HEK293T (cell line): ENCODE measurements around the gene PLEKHA5.

Experiments used
- CTCF ChIA-PET: fragments of 350-600 bp; formaldehyde crosslinking; extraction: SDS; loops from one replicate; lab custom pipeline; 2021; ENCODE audit warnings: antibody characterized with exemption, inconsistent platforms; lab: Yijun Ruan, JAX
- POLR2A ChIA-PET: fragments of 350-600 bp; formaldehyde crosslinking; extraction: SDS; loops from one replicate; lab custom pipeline; 2020; ENCODE audit warnings: antibody characterized with exemption, inconsistent platforms; lab: Yijun Ruan, JAX
- DNase-seq: peaks from one replicate; pipeline ENCODE4 v3.0.0; 2012; ENCODE audit warnings: mixed read lengths; ENCODE audit errors: extremely low spot score
- ARNT ChIP-seq: fragments of 450-650 bp; IDR thresholded peaks from 2 replicates; pipeline ENCODE4 v1.6.1; 2017; ENCODE audit warnings: mild to moderate bottlenecking
- BHLHE40 ChIP-seq: fragments of 450-650 bp; IDR thresholded peaks from 2 replicates; pipeline ENCODE4 v1.6.1; 2016; ENCODE audit warnings: mild to moderate bottlenecking, moderate library complexity, borderline replicate concordance
- CTBP1 ChIP-seq: fragments of 450-650 bp; IDR thresholded peaks from 2 replicates; pipeline ENCODE4 v1.6.1; 2016; ENCODE audit warnings: borderline replicate concordance
- ELF4 ChIP-seq: fragments of 450-650 bp; IDR thresholded peaks from 2 replicates; pipeline ENCODE4 v1.6.1; 2017; ENCODE audit warnings: antibody characterized with exemption
- FOXA1 ChIP-seq: fragments of 450-650 bp; IDR thresholded peaks from 2 replicates; pipeline ENCODE4 v1.6.1; 2016; ENCODE audit warnings: mild to moderate bottlenecking
- FOXK2 ChIP-seq: fragments of 450-650 bp; IDR thresholded peaks from 2 replicates; pipeline ENCODE4 v1.6.1; 2016; ENCODE audit warnings: mild to moderate bottlenecking
- FOXM1 ChIP-seq: fragments of 450-650 bp; IDR thresholded peaks from 2 replicates; pipeline ENCODE4 v1.6.1; 2017; ENCODE audit warnings: mild to moderate bottlenecking, borderline replicate concordance
- HDGF ChIP-seq: fragments of 450-650 bp; IDR thresholded peaks from 2 replicates; pipeline ENCODE4 v1.6.1; 2017; ENCODE audit warnings: antibody characterized with exemption, borderline replicate concordance
- L3MBTL2 ChIP-seq: fragments of 450-650 bp; conservative IDR thresholded peaks from 2 replicates; pipeline ENCODE4 v1.6.1; 2016; ENCODE audit warnings: mild to moderate bottlenecking
- LEF1 ChIP-seq: fragments of 450-650 bp; IDR thresholded peaks from 2 replicates; pipeline ENCODE4 v1.6.1; 2017; ENCODE audit warnings: mild to moderate bottlenecking, borderline replicate concordance
- NFRKB ChIP-seq: fragments of 450-650 bp; IDR thresholded peaks from 2 replicates; pipeline ENCODE4 v1.6.1; 2016; ENCODE audit warnings: mild to moderate bottlenecking, moderate library complexity
- SP1 ChIP-seq: fragments of 450-650 bp; IDR thresholded peaks from 2 replicates; pipeline ENCODE4 v1.6.1; 2017
- SUZ12 ChIP-seq: fragments of 450-650 bp; IDR thresholded peaks from 2 replicates; pipeline ENCODE4 v1.6.1; 2016; ENCODE audit warnings: mild to moderate bottlenecking
- TARDBP ChIP-seq: fragments of 450-650 bp; IDR thresholded peaks from 2 replicates; pipeline ENCODE4 v1.6.1; 2016
- ZNF384 ChIP-seq: fragments of 450-650 bp; IDR thresholded peaks from 2 replicates; pipeline ENCODE4 v1.6.1; 2016
- TF ChIP-seq, protein P1 (sequence below): fragments of 450-650 bp; IDR thresholded peaks from 2 replicates; pipeline ENCODE4 v1.6.1; 2016

PLEKHA5 gene

DNA sequence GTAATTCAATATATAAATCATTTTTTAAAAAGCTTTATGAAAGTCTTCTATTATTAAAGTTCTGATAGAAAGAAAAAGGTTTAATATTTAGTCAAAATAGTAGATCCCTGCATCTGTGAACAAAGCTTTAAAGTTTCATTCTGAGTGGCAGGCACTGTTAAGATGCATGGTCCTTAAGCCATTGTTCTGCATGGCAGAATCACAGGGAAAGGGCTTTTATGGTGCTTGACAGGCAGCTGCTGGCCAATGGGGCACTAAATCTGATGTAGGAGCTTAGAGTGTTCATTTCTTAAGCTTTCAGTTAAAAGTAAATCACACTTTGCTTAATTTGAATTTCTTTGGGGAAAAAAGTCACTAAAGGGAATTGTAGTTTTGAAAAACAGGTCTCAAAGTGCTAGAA, 148.2 kb downstream of the PLEKHA5 start:
- ChIA-PET CTCF (interaction anchor here (0.9 kb wide), 1 partner anchor 524 kb away, joined by 3 read pairs; no protein-coding TSS in a partner anchor), POLR2A (no interaction called here)
- DNase-seq: no peak
- no peak for TF ChIP-seq ELF4
- no peak for TF ChIP-seq HDGF
- TF ChIP-seq FOXM1: no peak
- TF ChIP-seq NFRKB: no peak
- no peak for TF ChIP-seq CTBP1
- TF ChIP-seq FOXA1: no peak
- TF ChIP-seq, protein P1, sequence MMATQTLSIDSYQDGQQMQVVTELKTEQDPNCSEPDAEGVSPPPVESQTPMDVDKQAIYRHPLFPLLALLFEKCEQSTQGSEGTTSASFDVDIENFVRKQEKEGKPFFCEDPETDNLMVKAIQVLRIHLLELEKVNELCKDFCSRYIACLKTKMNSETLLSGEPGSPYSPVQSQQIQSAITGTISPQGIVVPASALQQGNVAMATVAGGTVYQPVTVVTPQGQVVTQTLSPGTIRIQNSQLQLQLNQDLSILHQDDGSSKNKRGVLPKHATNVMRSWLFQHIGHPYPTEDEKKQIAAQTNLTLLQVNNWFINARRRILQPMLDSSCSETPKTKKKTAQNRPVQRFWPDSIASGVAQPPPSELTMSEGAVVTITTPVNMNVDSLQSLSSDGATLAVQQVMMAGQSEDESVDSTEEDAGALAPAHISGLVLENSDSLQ: no peak
- no peak for TF ChIP-seq TARDBP
- no peak for TF ChIP-seq BHLHE40
- no peak for TF ChIP-seq L3MBTL2

DNA sequence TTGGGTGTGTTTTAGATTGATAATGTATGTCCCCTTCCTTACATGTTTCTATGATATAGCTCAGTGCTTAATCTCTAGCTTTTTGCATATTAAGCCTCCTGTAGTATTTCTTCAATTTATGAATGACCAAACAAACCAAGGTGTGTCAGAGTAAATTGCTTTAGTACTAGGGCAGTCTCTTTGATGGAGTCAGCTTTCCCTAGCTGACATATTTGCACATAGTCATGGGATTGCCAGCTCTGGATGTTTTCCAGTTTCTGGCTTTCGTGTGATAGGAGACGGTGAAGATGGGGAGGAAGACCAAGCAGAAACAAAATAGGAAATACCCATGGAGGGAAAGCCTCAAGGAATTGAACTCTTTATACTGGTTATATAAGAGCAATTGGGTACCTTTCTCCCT, 148.9 kb downstream of the PLEKHA5 start:
- ChIA-PET CTCF (no interaction called here), POLR2A (no interaction called here)
- TF ChIP-seq CTBP1 (no peak), LEF1 (no peak), ARNT (no peak), BHLHE40 (no peak), L3MBTL2 (no peak), FOXM1 (no peak), FOXK2 (no peak), NFRKB (no peak), ELF4 (no peak), ZNF384 (no peak), SUZ12 (no peak), FOXA1 (no peak), HDGF (no peak), TARDBP (no peak), SP1 (no peak)
- TF ChIP-seq, protein P1: no peak
- DNase-seq: no peak

DNA sequence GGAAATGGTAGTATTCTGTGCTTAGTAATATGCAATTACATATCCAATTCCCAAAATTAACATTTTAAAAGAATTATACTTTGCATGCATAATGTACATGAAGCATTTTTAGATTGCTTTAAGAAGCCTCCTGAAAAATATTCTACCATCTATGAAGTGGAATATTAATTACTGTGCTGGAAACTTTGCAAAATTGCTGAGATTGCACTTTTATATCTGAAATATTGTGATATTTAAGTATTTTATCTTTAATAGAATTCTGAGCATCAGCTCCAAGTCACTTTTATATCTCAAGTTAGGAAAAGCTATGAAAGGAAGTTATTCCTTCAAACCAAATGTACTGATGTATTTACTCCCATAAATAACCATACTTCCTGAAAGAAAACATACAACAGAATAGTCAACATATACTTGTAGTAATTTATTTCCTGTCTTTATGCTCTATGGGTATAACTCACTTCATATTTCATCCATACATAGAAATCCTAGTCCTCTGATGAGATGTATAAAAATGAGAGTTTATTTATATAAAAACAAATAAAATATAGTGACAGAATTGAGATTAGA, 152.7 kb downstream of the PLEKHA5 start:
- no peak for DNase-seq
- no peak for TF ChIP-seq ZNF384
- ChIA-PET POLR2A (no interaction called here), CTCF (no interaction called here)

DNA sequence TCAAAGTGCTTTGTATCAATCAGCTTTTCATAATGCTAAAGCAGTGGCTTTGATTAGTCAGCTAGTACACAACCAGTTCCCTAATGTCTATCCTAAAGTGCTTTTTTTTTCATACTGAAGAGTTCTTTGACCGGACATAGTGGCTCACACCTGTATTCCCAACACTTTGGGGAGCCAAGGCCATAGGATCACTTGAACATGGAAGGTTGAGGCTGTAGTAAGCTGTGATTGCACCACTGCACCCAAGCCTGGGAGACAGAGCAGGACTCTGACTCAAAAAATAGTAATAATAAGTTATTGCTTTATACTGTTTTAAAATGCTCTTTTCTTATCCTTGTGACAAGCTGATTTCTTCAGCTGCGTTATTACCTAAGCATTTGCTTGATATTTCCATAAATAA, 155.1 kb downstream of the PLEKHA5 start:
- POLR2A ChIA-PET: no interaction called here
- CTCF ChIA-PET: no interaction called here
- TF ChIP-seq CTBP1 (no peak), FOXA1 (no peak), HDGF (no peak), L3MBTL2 (no peak)
- no peak for DNase-seq

DNA sequence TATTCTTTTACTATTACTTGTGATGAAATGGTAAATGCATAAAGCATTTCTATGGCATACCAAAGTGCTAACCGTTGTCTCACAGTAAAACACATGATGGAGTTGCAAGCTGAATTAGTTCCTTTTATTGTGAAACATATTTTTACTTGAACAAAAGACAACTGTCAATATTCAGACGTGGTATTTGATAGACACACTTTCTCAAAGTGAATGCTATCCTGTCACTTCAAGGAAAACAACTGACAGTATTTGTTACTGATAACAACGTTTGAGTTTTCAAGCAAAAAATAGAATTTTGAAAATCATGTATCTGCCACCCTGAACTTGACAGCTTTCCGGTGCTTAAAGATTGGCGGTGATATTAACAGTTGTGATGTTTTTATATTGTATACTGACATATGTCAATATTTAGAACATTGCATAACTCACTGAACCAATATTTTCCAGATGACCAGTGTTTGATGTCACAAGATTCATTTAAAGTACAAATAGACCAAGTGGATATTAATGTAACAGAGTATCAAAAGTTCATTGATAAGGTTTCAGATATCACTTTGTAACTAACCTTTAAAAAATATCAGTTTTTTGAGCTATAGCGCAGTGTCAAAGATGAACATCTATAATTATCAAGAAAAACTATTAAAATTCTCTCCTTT, 156.4 kb downstream of the PLEKHA5 start:
- TF ChIP-seq FOXA1 (no peak), TARDBP (no peak), ARNT (no peak), SP1 (no peak), FOXK2 (no peak)
- ChIA-PET CTCF (no interaction called here), POLR2A (no interaction called here)
- DNase-seq: no peak

DNA sequence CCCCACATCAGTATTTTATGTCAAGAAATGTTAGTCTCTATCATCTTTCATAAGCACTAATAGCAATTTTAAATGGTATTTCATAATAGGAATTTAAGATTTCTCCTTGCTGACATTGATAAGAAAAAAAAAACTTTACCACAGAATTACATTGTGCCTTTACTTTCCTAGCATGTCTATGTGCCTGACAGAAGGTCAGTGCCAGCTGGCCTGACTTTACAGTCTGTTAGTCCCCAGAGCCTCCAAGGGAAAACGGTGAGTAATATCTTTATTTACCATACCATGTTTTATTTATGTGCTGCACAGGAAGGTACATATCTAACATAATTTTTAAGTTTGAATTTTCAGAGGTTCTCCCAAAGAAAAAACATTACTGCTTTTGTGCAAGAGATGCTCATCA, 157.8 kb downstream of the PLEKHA5 start:
- no peak for TF ChIP-seq CTBP1
- TF ChIP-seq ZNF384: no peak
- no peak for TF ChIP-seq FOXA1
- TF ChIP-seq TARDBP: no peak
- no peak for TF ChIP-seq NFRKB
- TF ChIP-seq ARNT: no peak
- no peak for TF ChIP-seq L3MBTL2
- no peak for TF ChIP-seq BHLHE40
- no peak for TF ChIP-seq SUZ12
- TF ChIP-seq SP1: no peak
- no peak for TF ChIP-seq HDGF
- TF ChIP-seq, protein P1: no peak
- no peak for TF ChIP-seq ELF4
- TF ChIP-seq FOXK2: no peak
- TF ChIP-seq FOXM1: no peak
- TF ChIP-seq LEF1: no peak
- CTCF ChIA-PET: interaction anchor here (0.7 kb wide), 1 partner anchor 208 kb away, joined by 3 read pairs; no protein-coding TSS in a partner anchor
- POLR2A ChIA-PET: no interaction called here
- no peak for DNase-seq

DNA sequence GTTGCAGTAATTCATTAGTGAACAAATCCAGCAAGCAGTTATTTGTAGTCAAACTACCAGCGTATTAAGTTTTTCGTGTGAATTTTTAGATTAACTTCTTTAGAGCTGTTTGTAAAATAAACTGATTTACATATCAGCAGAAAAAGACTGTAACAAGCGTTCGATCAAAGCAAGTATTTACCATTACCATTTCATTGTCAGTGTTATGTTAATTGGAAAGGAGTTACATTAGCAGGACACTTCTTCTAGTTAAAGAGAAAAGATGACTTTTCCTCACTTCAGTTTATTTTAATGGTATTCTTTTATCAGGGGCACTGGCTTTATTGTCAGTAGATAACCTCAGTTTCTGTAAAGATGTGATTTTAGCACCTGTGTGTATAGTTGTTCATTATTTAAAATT, 158.6 kb downstream of the PLEKHA5 start:
- CTCF ChIA-PET: interaction anchor here (0.7 to 0.9 kb wide), 2 partner anchors 14 to 103 kb away, joined by 3 to 4 read pairs; no protein-coding TSS in a partner anchor
- no peak for TF ChIP-seq FOXA1
- no peak for TF ChIP-seq FOXM1
- TF ChIP-seq HDGF: no peak
- no peak for TF ChIP-seq TARDBP
- TF ChIP-seq, protein P1: no peak
- TF ChIP-seq ARNT: no peak
- DNase-seq: no peak
- POLR2A ChIA-PET: no interaction called here
